MCF 10A (cell line): ENCODE data around the gene RRN3. TPM values are rescaled to one million over a fixed set of nuclear protein-coding genes. Genes with fewer than 3 reads are reported as not detected.
A peak's percentile ranks its signal among the peaks of the same experiment; 100 is the strongest.
"Not testable (repeated sequence)": the region's sequence is repeated elsewhere in the genome, so short reads cannot be mapped to it uniquely, and the experiment has no call there.

Experiments
- Bru-seq: library from RNA; stranded (reverse); fragments of 400-500 nt; gene quantifications from one replicate; lab custom pipeline; 2021; lab: Mats Ljungman, UMichigan
- BruChase-seq, 2 experiments: library from RNA; stranded (reverse); fragments of 400-500 nt; gene quantifications; one replicate each; lab custom pipeline; 2021; lab: Mats Ljungman, UMichigan
- BruUV-seq: library from RNA; stranded (reverse); fragments of 400-500 nt; replicated peaks from 2 replicates; lab custom pipeline; 2021; lab: Mats Ljungman, UMichigan
- CTCF ChIA-PET: fragments of 300-600 bp; sonication (Branson Sonifier 250); formaldehyde crosslinking; extraction: SDS; loops from one replicate; lab custom pipeline; 2021; ENCODE audit warnings: antibody characterized with exemption, inconsistent platforms; lab: Yijun Ruan, JAX
- POLR2A ChIA-PET: fragments of 300-600, 350-650 bp; sonication (Branson Sonifier 250); formaldehyde crosslinking; extraction: SDS; loops from one replicate; lab custom pipeline; 2020; ENCODE audit warnings: antibody characterized with exemption, inconsistent platforms; lab: Yijun Ruan, JAX
- DNase-seq: peaks from one replicate; pipeline ENCODE4 v3.0.0-alpha.2; 2018; ENCODE audit not compliant: unreplicated experiment
- H3K27ac Mint-ChIP-seq: one replicate; pipeline ENCODE4 v1.8.0; 2022; ENCODE audit warnings: mild to moderate bottlenecking, low read depth, mixed read lengths; ENCODE audit not compliant: unreplicated experiment
- H3K27me3 Mint-ChIP-seq: one replicate; pipeline ENCODE4 v1.8.0; 2022; ENCODE audit warnings: mixed read lengths; ENCODE audit not compliant: insufficient read depth, unreplicated experiment
- H3K36me3 Mint-ChIP-seq: one replicate; pipeline ENCODE4 v1.8.0; 2022; ENCODE audit warnings: mild to moderate bottlenecking, moderate library complexity, mixed read lengths; ENCODE audit not compliant: insufficient read depth, unreplicated experiment
- H3K4me1 Mint-ChIP-seq: one replicate; pipeline ENCODE4 v1.8.0; 2022; ENCODE audit warnings: mixed read lengths; ENCODE audit not compliant: insufficient read depth, unreplicated experiment
- H3K4me3 Mint-ChIP-seq: one replicate; pipeline ENCODE4 v1.8.0; 2022; ENCODE audit warnings: mild to moderate bottlenecking, moderate library complexity, mixed read lengths; ENCODE audit not compliant: unreplicated experiment
- H3K9me3 Mint-ChIP-seq: one replicate; pipeline ENCODE4 v1.8.0; 2022; ENCODE audit warnings: mixed read lengths; ENCODE audit not compliant: unreplicated experiment
- CTCF ChIP-seq: fragments of 200-600 bp; IDR thresholded peaks from one replicate; pipeline ENCODE4 v1.8.0; 2022; ENCODE audit warnings: antibody characterized with exemption, mild to moderate bottlenecking; ENCODE audit not compliant: unreplicated experiment
- intact Hi-C: fragments of 100-400 bp; cut with micrococcal nuclease; formaldehyde crosslinking; loops from 2 replicates; pipeline ENCODE4 v1.14.1; 2022
- long read RNA-seq: library from polyadenylated mRNA; stranded (forward); transcript quantifications from one replicate; pipeline ENCODE4 v2.0.0, GENCODE V29; 2022
- total RNA-seq: library from RNA; stranded (reverse); gene quantifications from 2 replicates; pipeline ENCODE4 v1.2.3, GENCODE V29; 2022

Gene RRN3
- total RNA-seq (38.8 and 39.7 TPM in 2 replicates), Bru-seq, nascent RNA (percentile 86 among the genes with signal in this experiment), BruChase-seq, experiment 1, labeled RNA remaining after a 6-hour chase (percentile 91 among the genes with signal in this experiment), BruChase-seq, experiment 2, labeled RNA remaining after a 2-hour chase (percentile 87 among the genes with signal in this experiment)
- long read RNA-seq, transcript RRN3-203 (17 exons, 2,198 nt): minor isoform, 17 of 155 reads
- long read RNA-seq, transcript RRN3-201 (18 exons, 3,762 nt): major isoform, 119 of 155 reads
- long read RNA-seq, partial matches to known transcripts: 5 of 155 reads
- long read RNA-seq, other reads (novel, unspliced or antisense): 14 of 155 reads

DNA sequence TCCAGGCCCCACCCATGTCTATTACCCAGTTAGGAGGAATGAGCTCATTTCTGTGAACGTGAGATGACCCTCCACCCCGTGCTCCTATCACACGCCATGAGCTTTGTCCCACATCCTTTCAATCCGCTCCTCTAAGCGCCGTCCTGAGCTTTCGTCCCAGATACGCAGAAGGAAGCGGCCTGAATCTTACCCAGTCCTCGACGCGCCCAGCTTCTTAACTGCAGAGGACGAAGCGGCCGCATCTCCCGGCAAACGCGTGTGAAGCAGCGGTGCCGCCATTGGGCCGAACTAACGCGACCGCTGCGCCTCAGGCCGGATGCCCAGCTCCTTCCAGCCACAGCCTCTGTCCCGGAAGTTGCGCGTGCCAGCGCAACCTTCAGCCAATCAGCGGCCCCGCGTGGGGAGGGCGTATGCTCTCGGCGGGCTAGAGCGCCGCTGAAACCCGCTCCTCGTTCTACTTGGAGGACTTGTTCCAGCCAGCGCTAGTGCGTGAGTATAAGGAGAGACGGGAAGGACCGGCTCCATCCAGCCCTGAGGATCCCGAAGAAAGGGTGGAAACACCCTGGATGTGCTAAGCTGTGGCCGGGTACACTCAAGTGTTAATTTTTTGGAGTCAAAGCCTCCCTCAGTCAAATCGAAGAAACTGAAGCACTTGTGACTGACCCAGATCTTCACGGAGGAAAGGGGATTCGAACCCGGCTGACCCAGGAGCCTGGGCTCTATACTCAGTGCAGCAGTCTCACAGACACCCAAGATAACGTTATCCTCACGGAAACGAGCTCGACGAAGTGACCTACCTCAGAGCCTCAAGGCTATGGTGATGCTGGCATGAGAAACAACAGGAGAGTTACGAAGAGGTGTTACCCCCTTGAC, at the start of gene RRN3:
Gene RRN3, minus strand, starts transcription at position 318 of the 873 bp plus-strand sequence. Its CDS starts 39 bp downstream, at position 279.
- Mint-ChIP-seq H3K27ac (peak within 1 kb of the TSS; percentile 98), H3K36me3 (peaks cover 38% of the 10 kb centered on the region), H3K4me3 (peak within 1 kb of the TSS; percentile 98), H3K4me1 (peaks cover 12% of the 10 kb centered on the region)
- peak; percentile 91 for DNase-seq
- BruUV-seq: TSS peak; percentile 91
- ChIA-PET CTCF (interaction anchor here (0.6 kb wide), 2 partner anchors 368 to 457 kb away, joined by 3 read pairs; no protein-coding TSS in a partner anchor), POLR2A (interaction anchor here (0.9 to 2.0 kb wide), 8 partner anchors 10 to 550 kb away, joined by 3 to 9 read pairs (median 3); partner anchors contain the start of genes MARF1 and NTAN1)
- intact Hi-C loops, H3K9me3 Mint-ChIP-seq, H3K27me3 Mint-ChIP-seq: not testable (repeated sequence)

- intact Hi-C loops, POLR2A ChIA-PET: not testable (repeated sequence)
Measured at GRCh38 chr16:15143601-15144091, 49.6 kb upstream of the RRN3 start.

DNA sequence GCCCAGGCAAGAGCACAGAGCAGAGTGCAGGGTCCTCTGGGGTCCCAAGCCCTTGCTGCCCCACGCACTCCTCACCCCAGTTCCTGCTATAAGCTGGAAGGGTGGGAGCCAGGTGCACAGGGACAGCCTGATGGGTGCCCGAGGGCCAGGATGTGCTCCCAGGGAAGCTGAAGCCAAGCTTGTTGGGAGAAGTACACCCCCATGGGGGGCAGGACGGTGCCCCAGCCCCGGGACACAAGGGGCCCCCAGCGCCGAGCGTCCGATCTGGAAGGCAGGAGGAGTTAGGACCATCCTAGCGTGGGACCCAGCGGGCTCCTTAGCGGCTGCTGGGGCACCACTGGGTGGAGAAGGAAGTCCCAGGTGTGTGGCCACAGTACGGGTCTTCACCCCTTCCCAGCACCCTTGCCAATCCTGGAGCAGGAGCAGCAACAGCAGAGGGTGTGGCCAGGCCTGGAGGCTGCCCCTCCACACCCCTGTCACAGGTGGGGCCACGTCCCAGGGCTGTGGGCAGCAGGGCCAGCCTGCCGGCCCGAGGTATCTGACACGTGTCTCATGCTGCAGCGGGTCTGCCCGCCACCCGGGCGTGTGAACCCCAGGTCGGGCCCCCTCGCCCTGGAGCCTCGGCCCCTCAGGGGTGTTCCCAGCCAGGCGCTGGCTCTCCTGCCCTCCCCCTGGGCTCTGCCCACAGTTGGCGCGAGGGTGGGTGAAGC, 49.0 kb upstream of the RRN3 start:
- H3K36me3 Mint-ChIP-seq, BruUV-seq, POLR2A ChIA-PET, intact Hi-C loops, DNase-seq, H3K27me3 Mint-ChIP-seq, H3K4me3 Mint-ChIP-seq, H3K9me3 Mint-ChIP-seq, H3K27ac Mint-ChIP-seq, CTCF ChIA-PET: not testable (repeated sequence)
- peaks cover 24% of the 10 kb centered on the region for H3K4me1 Mint-ChIP-seq

More at GRCh38 chr16:15143601-15144091, 49.6 kb upstream of the RRN3 start:
- H3K36me3 Mint-ChIP-seq, H3K27ac Mint-ChIP-seq, DNase-seq, BruUV-seq, CTCF ChIA-PET, H3K9me3 Mint-ChIP-seq, H3K27me3 Mint-ChIP-seq: not testable (repeated sequence)
- peak overlapping the region; percentile 47 for H3K4me3 Mint-ChIP-seq
- peaks cover 24% of the 10 kb centered on the region for H3K4me1 Mint-ChIP-seq

DNA sequence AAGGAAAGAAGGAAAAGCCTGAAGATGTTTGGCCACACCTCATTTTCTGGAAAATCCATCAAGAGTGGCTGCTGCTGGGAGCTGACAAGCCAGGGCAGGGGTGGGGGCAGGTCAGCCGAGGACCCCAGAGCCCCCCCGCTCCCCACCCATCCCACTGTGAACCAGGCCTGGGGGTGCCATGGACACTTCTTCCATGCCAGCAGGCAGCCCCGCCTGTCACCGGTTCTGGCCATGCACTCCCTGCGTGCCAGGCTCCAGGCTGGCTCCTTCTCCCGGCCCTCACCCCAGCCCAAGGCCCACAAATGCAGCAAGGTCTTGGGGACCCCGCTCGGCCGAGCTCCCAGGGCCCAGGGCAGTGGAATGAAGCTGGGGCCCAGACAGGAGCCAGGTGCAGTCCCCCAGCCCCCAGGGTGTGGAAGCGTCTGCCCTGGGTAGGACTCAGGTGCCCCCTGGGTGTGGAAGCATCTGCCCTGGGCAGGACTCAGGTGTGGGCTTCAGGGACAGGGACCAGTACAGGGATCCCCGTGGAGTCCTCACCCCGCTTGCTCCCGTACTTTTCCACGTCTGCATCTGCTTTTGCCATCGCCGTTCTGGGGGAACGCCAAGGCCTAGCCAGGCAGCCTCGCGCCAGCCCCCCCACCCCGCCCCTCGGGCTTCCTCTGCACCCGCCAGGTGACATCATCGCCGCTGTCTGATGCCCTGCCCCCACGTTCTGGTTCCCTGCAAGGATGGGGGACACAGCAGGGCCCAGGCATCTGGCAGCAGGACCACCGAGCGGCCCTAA, 48.2 kb upstream of the RRN3 start:
- DNase-seq, intact Hi-C loops, H3K36me3 Mint-ChIP-seq, H3K9me3 Mint-ChIP-seq, H3K4me3 Mint-ChIP-seq, BruUV-seq, CTCF ChIA-PET, H3K27me3 Mint-ChIP-seq, POLR2A ChIA-PET: not testable (repeated sequence)
- peak overlapping the region; percentile 59 for H3K27ac Mint-ChIP-seq
- H3K4me1 Mint-ChIP-seq: peaks cover 22% of the 10 kb centered on the region

- Mint-ChIP-seq H3K27me3 (no peaks in the 10 kb centered on the region), H3K4me1 (peaks cover 18% of the 10 kb centered on the region), H3K9me3 (no peaks in the 10 kb centered on the region), H3K36me3 (no peaks in the 10 kb centered on the region), H3K4me3 (no peak overlapping the region), H3K27ac (peak overlapping the region; percentile 59)
- POLR2A ChIA-PET: no interaction called here
- no peak for DNase-seq
- CTCF ChIA-PET: no interaction called here
- no peak for TF ChIP-seq CTCF
- intact Hi-C loops: no loop called here
- BruUV-seq: no TSS peak
Measured at GRCh38 chr16:15141586-15141985, 47.5 kb upstream of the RRN3 start.

- CTCF ChIA-PET, H3K27ac Mint-ChIP-seq, POLR2A ChIA-PET, DNase-seq, H3K4me3 Mint-ChIP-seq, BruUV-seq, H3K27me3 Mint-ChIP-seq, H3K36me3 Mint-ChIP-seq, H3K9me3 Mint-ChIP-seq, intact Hi-C loops: not testable (repeated sequence)
- peaks cover 13% of the 10 kb centered on the region for H3K4me1 Mint-ChIP-seq
Measured at GRCh38 chr16:15140444-15141365, 46.6 kb upstream of the RRN3 start.
